NT2/D1 (cell line): ENCODE measurements around the gene CCDC13.

Source experiments
- DNase-seq: peaks from one replicate; pipeline ENCODE4 v3.0.0-alpha.2; 2011; ENCODE audit warnings: low read depth, low spot score
- H3K27me3 ChIP-seq: 2 replicates; pipeline ENCODE4 v1.6.0; 2011; ENCODE audit warnings: mild to moderate bottlenecking; ENCODE audit not compliant: insufficient read length, insufficient read depth
- H3K36me3 ChIP-seq: 2 replicates; pipeline ENCODE4 v1.6.1; 2011; ENCODE audit warnings: mild to moderate bottlenecking, low read length, mixed read lengths; ENCODE audit not compliant: insufficient read depth, insufficient read length
- H3K4me1 ChIP-seq: 2 replicates; pipeline ENCODE4 v1.5.1; 2011; ENCODE audit not compliant: insufficient read depth, insufficient read length
- H3K4me3 ChIP-seq: 2 replicates; pipeline ENCODE4 v1.5.1; 2011; ENCODE audit warnings: low read depth; ENCODE audit not compliant: insufficient read length
- H3K9ac ChIP-seq: 2 replicates; pipeline ENCODE4 v1.6.0; 2011; ENCODE audit warnings: low read depth; ENCODE audit not compliant: insufficient read length
- H3K9me3 ChIP-seq: 2 replicates; pipeline ENCODE4 v1.5.1; 2011; ENCODE audit warnings: mild to moderate bottlenecking, low read length; ENCODE audit not compliant: insufficient read depth
- SUZ12 ChIP-seq: IDR thresholded peaks from 2 replicates; pipeline ENCODE4 v1.6.1; 2011; ENCODE audit not compliant: insufficient read length, insufficient read depth; ENCODE audit errors: extremely low read depth
- YY1 ChIP-seq: IDR thresholded peaks from 2 replicates; pipeline ENCODE4 v1.6.1; 2011; ENCODE audit not compliant: insufficient read length, insufficient read depth
- ZNF274 ChIP-seq: IDR thresholded peaks from 2 replicates; pipeline ENCODE4 v1.6.1; 2011; ENCODE audit warnings: mild to moderate bottlenecking, low read depth, low read length

The CCDC13 gene

DNA sequence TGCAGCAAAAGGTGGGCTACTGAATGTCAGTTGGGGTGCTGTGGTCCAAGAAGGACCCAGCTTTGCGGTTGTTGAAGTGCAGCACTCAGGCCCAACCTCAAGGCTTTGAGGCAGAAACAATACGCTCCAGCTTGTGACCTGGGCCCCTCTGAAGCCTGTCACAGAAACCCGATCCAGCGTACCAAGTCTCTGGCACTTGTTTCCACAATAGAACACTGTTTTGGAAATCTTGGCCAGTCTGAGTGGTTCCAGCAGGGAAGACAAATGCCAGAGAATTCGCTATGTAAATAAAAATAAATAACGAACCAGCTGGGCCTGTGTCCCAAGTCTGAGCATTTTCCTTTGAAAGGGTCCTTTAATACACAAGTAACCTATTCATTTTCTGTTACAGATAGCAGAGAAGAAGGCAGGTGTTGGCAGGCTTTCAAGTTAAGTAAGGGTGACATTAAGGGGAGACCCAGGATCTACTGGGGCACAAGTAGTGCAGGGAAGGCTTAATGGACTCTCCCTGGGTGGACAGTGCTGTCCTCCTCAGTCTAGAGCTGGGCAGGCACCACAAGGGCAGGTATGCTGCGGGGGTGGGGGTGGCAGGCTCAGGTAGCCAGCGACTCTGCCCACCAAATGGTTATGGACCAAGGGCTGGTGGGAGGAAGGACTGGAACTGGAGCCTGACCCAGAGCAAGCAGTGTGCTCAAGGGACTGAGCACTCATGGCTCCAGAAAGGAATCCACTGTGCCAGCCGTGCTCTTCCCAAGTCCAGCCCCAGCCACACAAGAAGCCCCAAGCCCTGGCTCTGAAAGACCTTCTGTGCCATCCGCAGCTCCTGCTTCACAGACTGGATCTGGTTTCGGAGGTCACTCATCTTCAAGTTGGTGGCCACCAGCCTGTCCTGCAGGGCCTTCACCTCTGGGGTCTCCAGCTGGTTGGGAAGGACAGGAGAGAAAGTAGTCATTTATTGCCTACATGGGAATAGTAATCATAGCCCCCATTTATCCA is 26.3 kb downstream of the CCDC13 start:
- no peak for DNase-seq
- Histone ChIP-seq H3K4me1 (peaks cover 18% of the 10 kb centered on the region), H3K9ac (no peak overlapping the region), H3K27me3 (peaks cover 2% of the 10 kb centered on the region), H3K9me3 (no peaks in the 10 kb centered on the region), H3K4me3 (no peak overlapping the region), H3K36me3 (no peaks in the 10 kb centered on the region)
- TF ChIP-seq SUZ12 (no peak), YY1 (no peak), ZNF274 (no peak)

DNA sequence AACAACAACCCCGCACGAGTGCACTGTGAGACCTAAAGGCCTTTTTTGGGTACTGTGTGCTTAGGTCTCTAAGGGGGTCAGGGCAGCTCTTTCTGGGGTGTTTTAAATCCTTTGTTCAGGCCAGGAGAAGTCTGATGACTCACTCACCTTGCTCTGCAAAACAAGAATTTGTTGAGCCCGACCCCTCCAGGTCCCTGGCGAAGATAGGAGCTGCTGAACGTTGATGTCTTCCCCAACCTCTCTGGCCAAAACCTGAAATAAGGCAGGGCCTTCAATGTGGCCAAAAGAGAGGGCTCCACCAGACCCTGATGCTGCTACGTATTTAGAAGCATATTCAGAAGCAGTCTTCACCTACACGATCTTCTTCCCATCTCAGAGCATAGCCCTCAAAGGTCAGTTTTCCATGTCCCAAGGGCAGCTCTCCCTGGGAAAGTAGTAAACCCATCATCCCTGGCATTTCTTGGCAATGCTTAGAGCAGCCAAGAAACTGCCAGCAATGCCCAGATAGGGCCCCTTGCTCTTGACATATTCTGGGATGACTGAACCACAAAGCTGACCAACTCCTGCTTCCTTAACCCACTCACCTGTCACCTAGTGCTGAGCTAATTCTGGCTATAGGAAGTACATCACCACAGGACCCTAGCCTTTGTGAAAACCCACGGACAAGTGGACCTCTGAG is 27.1 kb downstream of the CCDC13 start:
- no peak overlapping the region for H3K9ac ChIP-seq
- TF ChIP-seq ZNF274 (no peak), YY1 (no peak)
- no peaks in the 10 kb centered on the region for H3K36me3 ChIP-seq
- DNase-seq: no peak
- peaks cover 2% of the 10 kb centered on the region for H3K27me3 ChIP-seq
- peaks cover 13% of the 10 kb centered on the region for H3K4me1 ChIP-seq
- no peaks in the 10 kb centered on the region for H3K9me3 ChIP-seq
- H3K4me3 ChIP-seq: no peak overlapping the region

DNA sequence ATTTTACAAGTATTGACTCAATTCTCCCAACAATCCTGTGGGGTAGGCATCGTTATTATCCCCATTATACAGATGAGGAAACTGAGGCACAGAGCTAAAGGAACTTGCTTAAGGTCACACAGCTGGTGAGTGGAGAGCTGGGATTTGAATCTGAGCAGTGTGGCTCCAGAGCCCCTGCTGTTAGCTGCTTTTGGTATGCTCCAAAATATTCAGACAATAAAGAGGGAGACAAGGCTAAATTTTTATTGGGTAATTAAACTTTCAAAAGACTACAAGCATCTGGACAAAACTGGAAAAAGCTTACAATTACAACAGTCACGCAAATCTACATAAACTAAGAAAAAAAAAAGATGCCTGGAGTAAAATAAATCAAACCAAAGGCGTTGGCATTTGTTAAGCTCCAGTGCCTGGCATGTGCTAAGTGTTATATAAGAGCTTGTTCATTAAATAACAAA is 27.7 kb downstream of the CCDC13 start:
- Histone ChIP-seq H3K36me3 (no peaks in the 10 kb centered on the region), H3K27me3 (peaks cover 2% of the 10 kb centered on the region), H3K9me3 (no peaks in the 10 kb centered on the region), H3K4me1 (peaks cover 13% of the 10 kb centered on the region), H3K9ac (no peak overlapping the region), H3K4me3 (no peak overlapping the region)
- TF ChIP-seq SUZ12: no peak
- no peak for TF ChIP-seq YY1
- no peak for TF ChIP-seq ZNF274
- no peak for DNase-seq

DNA sequence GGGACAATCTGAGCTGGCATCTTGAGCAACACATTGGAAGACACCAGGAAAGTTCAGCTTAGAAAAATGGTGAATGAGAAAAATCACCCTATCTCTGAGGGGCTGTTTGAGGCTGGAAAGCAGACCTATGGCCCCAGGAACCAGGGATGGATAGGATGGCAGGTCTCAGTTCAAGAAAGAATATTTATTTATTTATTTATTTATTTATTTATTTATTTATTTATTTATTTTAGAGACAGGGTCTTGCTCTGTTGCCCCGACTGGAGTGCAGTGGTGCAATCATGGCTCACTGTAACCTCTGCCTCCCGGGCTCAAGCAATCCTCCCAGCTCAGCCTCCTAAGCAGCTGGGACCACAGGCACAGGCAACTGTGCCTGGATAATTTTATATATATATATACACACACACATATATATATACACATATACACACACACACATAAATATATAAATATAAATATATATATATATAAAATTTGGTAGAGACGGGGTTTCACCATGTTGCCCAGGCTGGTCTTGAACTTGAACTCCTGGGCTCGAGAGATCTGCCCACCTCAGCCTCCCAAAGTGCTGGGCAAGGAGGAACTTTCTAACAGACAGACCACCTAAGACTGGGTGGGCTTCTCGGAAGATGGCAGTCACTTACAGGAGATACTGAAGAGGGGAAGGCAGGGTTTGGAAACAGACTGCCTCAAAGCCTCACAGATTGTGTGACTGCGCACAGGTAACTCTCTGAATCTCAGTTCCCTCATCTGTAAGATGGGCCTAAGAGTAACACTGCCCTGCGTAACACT is 29.7 kb downstream of the CCDC13 start:
- H3K4me3 ChIP-seq: no peak overlapping the region
- no peak for TF ChIP-seq YY1
- TF ChIP-seq SUZ12: no peak
- no peak for TF ChIP-seq ZNF274
- H3K9ac ChIP-seq: no peak overlapping the region
- H3K4me1 ChIP-seq: peaks cover 15% of the 10 kb centered on the region
- H3K27me3 ChIP-seq: peaks cover 2% of the 10 kb centered on the region
- no peak for DNase-seq
- H3K36me3 ChIP-seq: no peaks in the 10 kb centered on the region
- no peaks in the 10 kb centered on the region for H3K9me3 ChIP-seq

DNA sequence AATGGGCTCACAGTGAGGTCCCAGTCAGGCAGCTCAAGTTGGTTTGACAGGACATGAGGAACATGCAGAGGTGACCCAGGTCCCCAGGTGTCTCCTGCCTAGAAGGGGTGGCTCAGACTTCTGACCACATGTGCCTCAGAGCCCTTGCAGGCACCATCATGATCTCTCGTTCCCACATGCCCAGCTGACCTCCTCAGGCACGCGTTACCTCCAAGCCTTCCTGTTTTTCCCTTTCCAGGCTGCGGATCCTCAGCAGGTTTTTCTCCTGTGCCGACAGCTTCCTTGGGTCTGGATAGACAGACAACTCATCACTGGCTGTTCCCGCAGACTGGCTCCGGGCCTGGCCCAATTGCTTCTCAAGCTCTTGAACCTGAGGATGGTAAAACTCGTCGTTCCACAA is 30.4 kb downstream of the CCDC13 start:
- no peak overlapping the region for H3K9ac ChIP-seq
- no peak overlapping the region for H3K4me3 ChIP-seq
- TF ChIP-seq ZNF274: no peak
- TF ChIP-seq SUZ12: no peak
- no peak for TF ChIP-seq YY1
- DNase-seq: no peak
- H3K27me3 ChIP-seq: peaks cover 2% of the 10 kb centered on the region
- H3K4me1 ChIP-seq: peaks cover 13% of the 10 kb centered on the region
- H3K36me3 ChIP-seq: no peaks in the 10 kb centered on the region
- no peaks in the 10 kb centered on the region for H3K9me3 ChIP-seq

DNA sequence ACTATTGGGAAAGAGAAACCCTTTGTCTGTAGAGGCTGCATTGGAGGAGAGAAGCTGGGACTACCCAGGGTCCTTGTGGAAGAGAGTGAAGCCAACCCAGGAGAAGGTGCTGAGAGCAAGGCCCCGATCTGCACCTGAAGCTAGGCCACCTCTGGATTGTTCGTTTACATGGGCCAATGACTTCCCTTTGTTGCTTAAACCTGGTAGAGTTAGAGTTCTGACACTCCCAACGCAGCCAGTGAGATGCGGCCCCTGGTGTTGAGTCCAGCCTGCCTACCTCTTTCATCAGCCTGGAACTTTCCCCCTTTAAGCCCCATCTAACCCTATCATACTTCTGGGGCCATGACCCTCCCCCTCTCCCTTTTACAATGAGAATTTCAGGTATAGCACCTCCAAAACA is 30.8 kb downstream of the CCDC13 start:
- no peak for DNase-seq
- H3K4me3 ChIP-seq: no peak overlapping the region
- no peaks in the 10 kb centered on the region for H3K36me3 ChIP-seq
- H3K9me3 ChIP-seq: no peaks in the 10 kb centered on the region
- peaks cover 13% of the 10 kb centered on the region for H3K4me1 ChIP-seq
- H3K27me3 ChIP-seq: peaks cover 2% of the 10 kb centered on the region
- no peak overlapping the region for H3K9ac ChIP-seq
- TF ChIP-seq ZNF274: no peak
- no peak for TF ChIP-seq YY1
- TF ChIP-seq SUZ12: no peak

DNA sequence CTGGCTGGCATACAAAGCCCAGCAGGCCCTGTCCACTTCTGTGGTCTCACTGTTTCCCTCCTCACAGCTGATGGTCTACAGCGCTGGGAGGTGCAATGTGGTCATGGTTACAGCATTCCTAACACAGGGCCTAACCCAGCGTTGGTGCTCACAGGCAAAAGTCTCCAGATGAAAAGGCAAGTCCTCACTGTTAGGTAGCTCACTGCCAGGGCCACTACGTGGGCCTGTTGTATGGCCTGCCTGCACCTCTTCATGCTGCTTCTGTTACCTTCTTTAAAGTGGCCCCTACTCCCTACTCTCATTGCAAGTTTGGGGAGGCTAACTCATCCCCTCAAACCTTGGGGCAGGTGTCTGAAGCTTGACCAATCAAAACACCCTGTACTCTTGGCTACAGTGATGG is 31.3 kb downstream of the CCDC13 start:
- TF ChIP-seq YY1: no peak
- TF ChIP-seq ZNF274: no peak
- TF ChIP-seq SUZ12: no peak
- no peak for DNase-seq
- H3K9ac ChIP-seq: no peak overlapping the region
- no peak overlapping the region for H3K4me3 ChIP-seq
- peaks cover 2% of the 10 kb centered on the region for H3K27me3 ChIP-seq
- H3K36me3 ChIP-seq: no peaks in the 10 kb centered on the region
- H3K4me1 ChIP-seq: peaks cover 8% of the 10 kb centered on the region
- H3K9me3 ChIP-seq: no peaks in the 10 kb centered on the region
